Measurements from ENCODE around the gene RSRC1. TPM values are rescaled to one million over a fixed set of nuclear protein-coding genes. Genes with fewer than 3 reads are reported as not detected.
"Not testable (repeated sequence)": the region's sequence is repeated elsewhere in the genome, so short reads cannot be mapped to it uniquely, and the experiment has no call there.

The RSRC1 gene
- total RNA-seq, 1 experiment from 2014 or later, result 60.3 TPM

- intact Hi-C loops (cut with micrococcal nuclease; ENCODE audit: unreplicated experiment), result no loop called here
- TF ChIP-seq CTCF (conservative IDR thresholded peaks at IDR 0.05) (no peak), EZH2 (IDR thresholded peaks at IDR 0.05; ENCODE audit: low read depth) (no peak)
- H3K27me3 ChIP-seq (ENCODE audit: insufficient read depth, low read depth), result no peaks in the 10 kb centered on the region
- H3K27ac ChIP-seq, result no peak overlapping the region
- no peak overlapping the region for H3K4me2 ChIP-seq
- no peaks in the 10 kb centered on the region for H3K36me3 ChIP-seq (ENCODE audit: low read depth)
- no peaks in the 10 kb centered on the region for H3K79me2 ChIP-seq (ENCODE audit: low read depth)
- H2AFZ ChIP-seq, result no peak overlapping the region
- 0 out of 2 replicates have a peak, but pooled peaks cover 3% of the 10 kb centered on the region for H3K9me2 ChIP-seq (ENCODE audit: insufficient read depth)
- ChIA-PET CTCF (interaction anchor here (0.6 kb wide), 1 partner anchor 295 kb away, joined by 6 read pairs; the partner anchor contains the start of gene RSRC1), POLR2A (ENCODE audit: unreplicated experiment) (interaction anchor here (0.7 kb wide), 1 partner anchor 684 kb away, joined by 5 read pairs; no protein-coding TSS in a partner anchor)
- no peak overlapping the region for H3K4me3 ChIP-seq
- H3F3A ChIP-seq (ENCODE audit: insufficient read depth, low read depth), result no peaks in the 10 kb centered on the region; the same call in 1 of the 2 replicates
- 0 out of 2 replicates have a peak, but pooled peaks cover 3% of the 10 kb centered on the region for H4K20me1 ChIP-seq (ENCODE audit: insufficient read depth)
- no peaks in the 10 kb centered on the region for H3K9me3 ChIP-seq (ENCODE audit: insufficient read depth, low read depth)
- no peak for DNase-seq
- no peaks in the 10 kb centered on the region for H3K4me1 ChIP-seq (replicated peaks; ENCODE audit: insufficient read depth)
- no TSS peak for BruUV-seq (replicated peaks)
Observed at GRCh38 chr3:158404131-158404718, 294.3 kb downstream of the RSRC1 start.

GRCh38 chr3:158405507-158405906 is 295.6 kb downstream of the RSRC1 start:
- DNase-seq, result no peak

GRCh38 chr3:158407844-158408517 is 298.1 kb downstream of the RSRC1 start:
- ChIA-PET CTCF (no interaction called here), POLR2A (ENCODE audit: unreplicated experiment) (no interaction called here)
- Histone ChIP-seq H3K27ac (no peak overlapping the region), H3K27me3 (ENCODE audit: insufficient read depth, low read depth) (no peaks in the 10 kb centered on the region), H3K9me2 (ENCODE audit: insufficient read depth) (0 out of 2 replicates have a peak, but pooled peaks cover 3% of the 10 kb centered on the region), H4K20me1 (ENCODE audit: insufficient read depth) (no peaks in the 10 kb centered on the region), H3K4me1 (replicated peaks; ENCODE audit: insufficient read depth) (no peaks in the 10 kb centered on the region), H3K36me3 (ENCODE audit: low read depth) (no peaks in the 10 kb centered on the region), H2AFZ (no peak overlapping the region), H3F3A (ENCODE audit: insufficient read depth, low read depth) (no peaks in the 10 kb centered on the region; the same call in 1 of the 2 replicates), H3K79me2 (ENCODE audit: low read depth) (no peaks in the 10 kb centered on the region), H3K4me3 (no peak overlapping the region), H3K4me2 (no peak overlapping the region), H3K9me3 (ENCODE audit: insufficient read depth, low read depth) (no peaks in the 10 kb centered on the region; the same call in 1 of the 2 replicates)
- TF ChIP-seq CTCF (conservative IDR thresholded peaks at IDR 0.05) (no peak), EZH2 (IDR thresholded peaks at IDR 0.05; ENCODE audit: low read depth) (no peak)
- no TSS peak for BruUV-seq (replicated peaks)
- intact Hi-C loops (cut with micrococcal nuclease; ENCODE audit: unreplicated experiment), result no loop called here
- no peak for DNase-seq

More at GRCh38 chr3:158405507-158405906, 295.6 kb downstream of the RSRC1 start:
- no peaks in the 10 kb centered on the region for H3K27me3 ChIP-seq (ENCODE audit: insufficient read depth, low read depth)
- 0 out of 2 replicates have a peak, but pooled peaks cover 3% of the 10 kb centered on the region for H3K9me2 ChIP-seq (ENCODE audit: insufficient read depth)
- H3F3A ChIP-seq (ENCODE audit: insufficient read depth, low read depth), result no peaks in the 10 kb centered on the region; the same call in 1 of the 2 replicates
- H3K36me3 ChIP-seq (ENCODE audit: low read depth), result no peaks in the 10 kb centered on the region
- ChIA-PET POLR2A (ENCODE audit: unreplicated experiment) (no interaction called here), CTCF (no interaction called here)
- no peak overlapping the region for H3K4me2 ChIP-seq
- no peak overlapping the region for H3K27ac ChIP-seq
- TF ChIP-seq CTCF (conservative IDR thresholded peaks at IDR 0.05) (no peak), EZH2 (IDR thresholded peaks at IDR 0.05; ENCODE audit: low read depth) (no peak)
- no peak overlapping the region for H2AFZ ChIP-seq
- no peaks in the 10 kb centered on the region for H3K9me3 ChIP-seq (ENCODE audit: insufficient read depth, low read depth)
- intact Hi-C loops (cut with micrococcal nuclease; ENCODE audit: unreplicated experiment), result no loop called here
- H3K4me1 ChIP-seq (replicated peaks; ENCODE audit: insufficient read depth), result no peaks in the 10 kb centered on the region
- no peaks in the 10 kb centered on the region for H3K79me2 ChIP-seq (ENCODE audit: low read depth)
- no TSS peak for BruUV-seq (replicated peaks)
- no peak overlapping the region for H3K4me3 ChIP-seq
- H4K20me1 ChIP-seq (ENCODE audit: insufficient read depth), result 0 out of 2 replicates have a peak, but pooled peaks cover 3% of the 10 kb centered on the region

- intact Hi-C loops (cut with micrococcal nuclease; ENCODE audit: unreplicated experiment); POLR2A ChIA-PET (ENCODE audit: unreplicated experiment): not testable (repeated sequence)
Observed at GRCh38 chr3:158408518-158408897, 298.6 kb downstream of the RSRC1 start.

More at GRCh38 chr3:158408518-158408897, 298.6 kb downstream of the RSRC1 start:
- BruUV-seq (replicated peaks); CTCF ChIA-PET; H3K4me1 ChIP-seq (replicated peaks; ENCODE audit: insufficient read depth); H3K4me2 ChIP-seq; H3K9me3 ChIP-seq (ENCODE audit: insufficient read depth, low read depth); DNase-seq; H3K36me3 ChIP-seq (ENCODE audit: low read depth); H3K9me2 ChIP-seq (ENCODE audit: insufficient read depth); H3F3A ChIP-seq (ENCODE audit: insufficient read depth, low read depth); H3K4me3 ChIP-seq; H2AFZ ChIP-seq; H3K79me2 ChIP-seq (ENCODE audit: low read depth); H3K27ac ChIP-seq; H4K20me1 ChIP-seq (ENCODE audit: insufficient read depth); H3K27me3 ChIP-seq (ENCODE audit: insufficient read depth, low read depth): not testable (repeated sequence)

All from PC-9 (cell line).